ENCODE measurements around the gene FAT4. TPM values are rescaled to one million over a fixed set of nuclear protein-coding genes. Genes with fewer than 3 reads are reported as not detected.

FAT4 gene
- total and polyA plus RNA-seq, 3 donors from 2014 or later, result 2.8 to 8.9 (median 6.5) TPM

DNA sequence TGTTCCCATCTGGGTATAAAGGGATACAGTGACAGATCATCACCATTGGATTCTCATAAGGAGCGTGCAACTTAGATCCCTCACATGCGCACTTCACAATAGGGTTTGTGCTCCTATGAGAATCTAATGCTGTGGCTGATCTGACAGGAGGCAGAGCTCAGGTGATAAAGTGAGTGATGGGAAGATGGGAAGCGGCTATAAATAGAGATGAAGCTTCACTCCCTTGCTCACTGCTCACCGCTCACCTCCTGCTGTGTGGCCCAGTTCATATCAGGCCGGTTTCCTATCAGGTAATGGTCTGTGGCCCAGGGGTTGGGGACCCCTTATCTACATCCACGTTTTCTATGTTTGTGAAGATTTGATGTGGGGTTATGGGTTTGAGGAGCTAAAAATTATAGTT lies 43.7 kb downstream of the FAT4 start:
- no peak for DNase-seq
- TF ChIP-seq, protein P1, sequence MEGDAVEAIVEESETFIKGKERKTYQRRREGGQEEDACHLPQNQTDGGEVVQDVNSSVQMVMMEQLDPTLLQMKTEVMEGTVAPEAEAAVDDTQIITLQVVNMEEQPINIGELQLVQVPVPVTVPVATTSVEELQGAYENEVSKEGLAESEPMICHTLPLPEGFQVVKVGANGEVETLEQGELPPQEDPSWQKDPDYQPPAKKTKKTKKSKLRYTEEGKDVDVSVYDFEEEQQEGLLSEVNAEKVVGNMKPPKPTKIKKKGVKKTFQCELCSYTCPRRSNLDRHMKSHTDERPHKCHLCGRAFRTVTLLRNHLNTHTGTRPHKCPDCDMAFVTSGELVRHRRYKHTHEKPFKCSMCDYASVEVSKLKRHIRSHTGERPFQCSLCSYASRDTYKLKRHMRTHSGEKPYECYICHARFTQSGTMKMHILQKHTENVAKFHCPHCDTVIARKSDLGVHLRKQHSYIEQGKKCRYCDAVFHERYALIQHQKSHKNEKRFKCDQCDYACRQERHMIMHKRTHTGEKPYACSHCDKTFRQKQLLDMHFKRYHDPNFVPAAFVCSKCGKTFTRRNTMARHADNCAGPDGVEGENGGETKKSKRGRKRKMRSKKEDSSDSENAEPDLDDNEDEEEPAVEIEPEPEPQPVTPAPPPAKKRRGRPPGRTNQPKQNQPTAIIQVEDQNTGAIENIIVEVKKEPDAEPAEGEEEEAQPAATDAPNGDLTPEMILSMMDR (IDR thresholded peaks at IDR 0.05), result no peak
- TF ChIP-seq POLR2A (IDR thresholded peaks at IDR 0.05), result no peak
- intact Hi-C loops (cut with DNase I; ENCODE audit: low total_unique reads), result no loop called here
- no peak overlapping the region for H3K27ac ChIP-seq
- no peaks in the 10 kb centered on the region for H3K9me3 ChIP-seq
- no peaks in the 10 kb centered on the region for H3K36me3 ChIP-seq (ENCODE audit: low read depth, missing control alignments)
- no peak overlapping the region for H3K4me3 ChIP-seq
- no peaks in the 10 kb centered on the region for H3K4me1 ChIP-seq
- no peaks in the 10 kb centered on the region for H3K27me3 ChIP-seq
- WGBS, 2 donors, result 88 to 94% methylated on average over 6 of the region's 6 CpGs

DNA sequence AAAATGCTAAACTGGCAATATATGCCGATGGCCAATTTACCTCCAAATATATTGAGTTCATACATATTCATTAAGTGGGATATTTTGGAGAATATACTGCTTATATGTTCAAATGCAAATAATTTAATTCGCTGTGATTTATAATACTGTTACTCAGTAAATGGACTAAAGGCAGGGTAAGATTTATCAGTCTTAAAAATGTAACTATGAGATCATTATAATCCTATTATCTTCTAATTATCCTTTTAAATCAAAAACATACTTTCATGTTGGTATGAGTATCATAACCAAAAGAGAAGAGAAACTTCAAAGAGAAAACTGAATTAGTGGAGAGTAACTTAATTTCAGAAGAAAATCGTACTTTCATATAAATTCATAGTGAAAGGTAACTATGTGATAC lies 44.6 kb downstream of the FAT4 start:
- no peak for DNase-seq
- no peaks in the 10 kb centered on the region for H3K4me1 ChIP-seq
- TF ChIP-seq POLR2A (IDR thresholded peaks at IDR 0.05), result no peak
- TF ChIP-seq, protein P1 (IDR thresholded peaks at IDR 0.05), result no peak
- H3K27me3 ChIP-seq, result no peaks in the 10 kb centered on the region
- no peak overlapping the region for H3K27ac ChIP-seq
- intact Hi-C loops (cut with DNase I; ENCODE audit: low total_unique reads), result no loop called here
- H3K9me3 ChIP-seq, result no peaks in the 10 kb centered on the region
- 90% methylated on average over 3 of the region's 3 CpGs for WGBS, 2 donors
- no peaks in the 10 kb centered on the region for H3K36me3 ChIP-seq (ENCODE audit: low read depth, missing control alignments)
- H3K4me3 ChIP-seq, result no peak overlapping the region

DNA sequence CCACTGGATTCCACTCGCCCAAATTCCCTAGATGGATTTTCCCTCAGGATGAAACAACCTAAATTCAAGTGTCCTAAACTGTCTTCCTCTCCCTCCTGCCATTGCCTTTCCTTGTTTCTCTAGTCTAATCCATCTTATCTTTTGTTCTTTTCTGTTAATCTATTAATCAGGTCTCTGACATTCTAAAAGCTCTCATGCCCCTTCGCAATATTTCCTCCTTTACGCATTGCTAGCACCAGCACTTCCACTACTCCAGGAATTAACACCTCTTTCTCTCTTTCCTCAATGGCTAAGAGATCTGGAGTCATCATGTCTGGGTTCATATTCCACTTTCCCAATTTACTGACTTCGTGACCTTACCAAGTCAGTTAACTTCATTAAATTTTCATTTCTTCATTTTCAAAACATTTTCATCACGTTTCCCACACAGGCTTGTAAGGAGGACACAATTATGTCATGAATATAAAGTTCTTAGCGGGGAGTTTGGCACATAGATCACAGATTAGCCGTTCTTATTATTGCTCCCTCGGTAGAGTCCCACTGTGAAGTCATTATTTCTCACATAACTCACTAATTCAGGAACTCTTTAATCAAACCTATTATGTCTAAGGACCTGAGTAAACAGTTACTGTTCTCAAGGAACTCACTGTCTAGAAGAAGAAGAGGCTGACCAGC lies 45.3 kb downstream of the FAT4 start:
- no peaks in the 10 kb centered on the region for H3K9me3 ChIP-seq
- TF ChIP-seq, protein P1 (IDR thresholded peaks at IDR 0.05), result no peak
- no peak for TF ChIP-seq POLR2A (IDR thresholded peaks at IDR 0.05)
- intact Hi-C loops (cut with DNase I; ENCODE audit: low total_unique reads), result no loop called here
- H3K4me1 ChIP-seq, result no peaks in the 10 kb centered on the region
- no peak overlapping the region for H3K4me3 ChIP-seq
- 74 to 82% methylated on average over 8 of the region's 8 CpGs for WGBS, 2 donors
- no peaks in the 10 kb centered on the region for H3K27me3 ChIP-seq
- no peak overlapping the region for H3K27ac ChIP-seq
- DNase-seq, result no peak
- no peaks in the 10 kb centered on the region for H3K36me3 ChIP-seq (ENCODE audit: low read depth, missing control alignments)

DNA sequence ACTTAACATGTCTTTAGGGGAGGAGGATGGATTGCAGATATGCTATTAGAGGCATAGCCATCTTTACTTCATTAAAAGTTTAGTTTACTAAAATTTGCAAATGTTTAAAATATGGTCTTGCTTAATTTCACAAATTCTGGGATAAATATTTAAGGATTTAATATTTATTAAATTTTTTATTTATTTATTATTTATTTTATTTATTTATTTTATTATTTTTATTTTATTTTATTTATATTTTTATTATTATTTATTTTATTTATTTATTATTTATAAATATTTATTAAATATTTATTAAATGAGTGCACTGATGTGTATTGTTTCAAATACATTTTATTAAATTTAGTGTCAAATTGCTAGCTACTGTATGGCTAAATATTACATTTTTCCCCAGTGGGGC lies 46.0 kb downstream of the FAT4 start:
- H3K4me3 ChIP-seq, result no peak overlapping the region
- no peak overlapping the region for H3K27ac ChIP-seq
- intact Hi-C loops (cut with DNase I; ENCODE audit: low total_unique reads), result no loop called here
- H3K36me3 ChIP-seq (ENCODE audit: low read depth, missing control alignments), result no peaks in the 10 kb centered on the region
- H3K27me3 ChIP-seq, result no peaks in the 10 kb centered on the region
- H3K4me1 ChIP-seq, result no peaks in the 10 kb centered on the region
- TF ChIP-seq, protein P1 (IDR thresholded peaks at IDR 0.05), result no peak
- no peak for DNase-seq
- H3K9me3 ChIP-seq, result no peaks in the 10 kb centered on the region

Small RNA genes within 50 kb of the gene (small RNA-seq; reads per million reads assigned to genes)
- 0 reads per million in 2 donors for gene RF00019
